HFFc6 (cell line): ENCODE data around the gene RAB4B. TPM values are rescaled to one million over a fixed set of nuclear protein-coding genes. Genes with fewer than 3 reads are reported as not detected.
"Not testable (repeated sequence)": the region's sequence is repeated elsewhere in the genome, so short reads cannot be mapped to it uniquely, and the experiment has no call there.

Source experiments
- DNase-seq: peaks from one replicate; pipeline ENCODE4 v3.0.0-alpha.2; 2018
- H3K27ac Mint-ChIP-seq: 2 replicates; pipeline ENCODE4 v1.8.0; 2020; ENCODE audit warnings: mild to moderate bottlenecking, mixed read lengths
- H3K27me3 Mint-ChIP-seq: 2 replicates; pipeline ENCODE4 v1.8.0; 2021; ENCODE audit warnings: mild to moderate bottlenecking, moderate library complexity, mixed read lengths; ENCODE audit not compliant: insufficient read depth
- H3K36me3 Mint-ChIP-seq: 2 replicates; pipeline ENCODE4 v1.8.0; 2021; ENCODE audit warnings: low read depth, mixed read lengths
- H3K4me1 Mint-ChIP-seq: 2 replicates; pipeline ENCODE4 v1.8.0; 2020; ENCODE audit warnings: low read depth, mixed read lengths
- H3K4me3 Mint-ChIP-seq: 2 replicates; pipeline ENCODE4 v1.8.0; 2020; ENCODE audit warnings: mild to moderate bottlenecking, moderate library complexity, mixed read lengths
- H3K9me3 Mint-ChIP-seq: 2 replicates; pipeline ENCODE4 v1.8.0; 2020; ENCODE audit warnings: mild to moderate bottlenecking, mixed read lengths
- total RNA-seq, 6 experiments: library from RNA; stranded (reverse); fragmentation: NEBNext Ultra II Directional; extraction: Animal tissue kit (Norgen Biotek cat#: 25700); gene quantifications; 2 replicates in 1 of 6; 3 replicates in 5 of 6; pipeline ENCODE4 v1.2.3, GENCODE V29; 2021
- TF ChIP-seq, protein P1 (sequence below): fragments of 200-600 bp; sonication (generic); IDR thresholded peaks from 2 replicates; pipeline ENCODE4 v1.5.0; 2021; ENCODE audit warnings: antibody characterized with exemption, mild to moderate bottlenecking

Gene RAB4B
- total RNA-seq, 6 experiments from 2014 or later, result 20.4 to 26.4 (median 22.0) TPM

DNA sequence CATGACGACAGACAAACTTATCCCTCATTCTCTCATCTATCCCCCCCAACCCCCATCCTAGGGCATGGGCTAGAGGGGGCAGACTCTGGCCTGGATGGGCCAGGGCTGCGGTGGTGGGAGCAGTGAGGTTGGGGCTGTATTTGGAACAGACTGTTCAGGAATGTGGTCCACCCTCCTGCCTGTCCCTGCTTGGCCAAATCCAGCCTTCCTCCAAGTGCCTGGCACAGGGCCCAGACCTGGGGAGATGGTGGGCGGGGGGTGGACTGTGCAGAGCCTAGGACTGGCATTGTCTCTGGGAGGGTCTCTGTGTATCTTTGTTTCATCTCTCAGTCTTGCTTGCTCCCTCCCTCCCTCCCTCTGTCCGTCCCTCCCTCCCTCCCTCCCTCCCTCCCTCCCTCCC, 35.1 kb downstream of the RAB4B start:
- no peak for DNase-seq
- TF ChIP-seq, protein P1, sequence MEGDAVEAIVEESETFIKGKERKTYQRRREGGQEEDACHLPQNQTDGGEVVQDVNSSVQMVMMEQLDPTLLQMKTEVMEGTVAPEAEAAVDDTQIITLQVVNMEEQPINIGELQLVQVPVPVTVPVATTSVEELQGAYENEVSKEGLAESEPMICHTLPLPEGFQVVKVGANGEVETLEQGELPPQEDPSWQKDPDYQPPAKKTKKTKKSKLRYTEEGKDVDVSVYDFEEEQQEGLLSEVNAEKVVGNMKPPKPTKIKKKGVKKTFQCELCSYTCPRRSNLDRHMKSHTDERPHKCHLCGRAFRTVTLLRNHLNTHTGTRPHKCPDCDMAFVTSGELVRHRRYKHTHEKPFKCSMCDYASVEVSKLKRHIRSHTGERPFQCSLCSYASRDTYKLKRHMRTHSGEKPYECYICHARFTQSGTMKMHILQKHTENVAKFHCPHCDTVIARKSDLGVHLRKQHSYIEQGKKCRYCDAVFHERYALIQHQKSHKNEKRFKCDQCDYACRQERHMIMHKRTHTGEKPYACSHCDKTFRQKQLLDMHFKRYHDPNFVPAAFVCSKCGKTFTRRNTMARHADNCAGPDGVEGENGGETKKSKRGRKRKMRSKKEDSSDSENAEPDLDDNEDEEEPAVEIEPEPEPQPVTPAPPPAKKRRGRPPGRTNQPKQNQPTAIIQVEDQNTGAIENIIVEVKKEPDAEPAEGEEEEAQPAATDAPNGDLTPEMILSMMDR, result no peak
- H3K36me3 Mint-ChIP-seq, result peaks cover 13% of the 10 kb centered on the region
- peaks cover 32% of the 10 kb centered on the region for H3K4me1 Mint-ChIP-seq
- H3K27ac Mint-ChIP-seq, result no peak overlapping the region; the same call in 1 of the 2 replicates
- peaks cover 6% of the 10 kb centered on the region for H3K27me3 Mint-ChIP-seq
- no peak overlapping the region for H3K4me3 Mint-ChIP-seq
- no peaks in the 10 kb centered on the region for H3K9me3 Mint-ChIP-seq

DNA sequence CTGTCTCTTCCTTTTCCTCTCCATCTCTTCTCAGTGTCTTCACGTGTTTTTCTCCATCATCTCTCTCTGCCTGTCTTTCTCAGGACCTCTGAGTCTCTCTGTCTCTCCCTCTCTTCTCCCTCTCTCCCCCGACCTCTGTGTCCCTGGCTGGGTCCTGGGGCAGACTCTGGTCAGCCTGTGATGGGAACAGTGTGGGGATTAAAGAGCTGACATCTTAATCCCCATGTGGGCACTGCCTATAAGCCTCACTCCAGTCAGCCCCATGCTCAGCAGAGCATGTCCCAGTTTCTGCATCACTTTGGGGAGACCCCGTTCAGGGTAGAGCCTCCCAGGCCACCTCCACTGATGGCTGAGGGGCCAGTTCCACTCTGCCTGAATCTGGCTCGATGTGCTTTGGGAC, 37.2 kb downstream of the RAB4B start:
- Mint-ChIP-seq H3K27me3 (peaks cover 4% of the 10 kb centered on the region), H3K4me3 (no peak overlapping the region), H3K4me1 (peaks cover 42% of the 10 kb centered on the region), H3K9me3 (no peaks in the 10 kb centered on the region), H3K27ac (no peak overlapping the region), H3K36me3 (peaks cover 5% of the 10 kb centered on the region)
- TF ChIP-seq, protein P1, result no peak
- DNase-seq, result no peak

DNA sequence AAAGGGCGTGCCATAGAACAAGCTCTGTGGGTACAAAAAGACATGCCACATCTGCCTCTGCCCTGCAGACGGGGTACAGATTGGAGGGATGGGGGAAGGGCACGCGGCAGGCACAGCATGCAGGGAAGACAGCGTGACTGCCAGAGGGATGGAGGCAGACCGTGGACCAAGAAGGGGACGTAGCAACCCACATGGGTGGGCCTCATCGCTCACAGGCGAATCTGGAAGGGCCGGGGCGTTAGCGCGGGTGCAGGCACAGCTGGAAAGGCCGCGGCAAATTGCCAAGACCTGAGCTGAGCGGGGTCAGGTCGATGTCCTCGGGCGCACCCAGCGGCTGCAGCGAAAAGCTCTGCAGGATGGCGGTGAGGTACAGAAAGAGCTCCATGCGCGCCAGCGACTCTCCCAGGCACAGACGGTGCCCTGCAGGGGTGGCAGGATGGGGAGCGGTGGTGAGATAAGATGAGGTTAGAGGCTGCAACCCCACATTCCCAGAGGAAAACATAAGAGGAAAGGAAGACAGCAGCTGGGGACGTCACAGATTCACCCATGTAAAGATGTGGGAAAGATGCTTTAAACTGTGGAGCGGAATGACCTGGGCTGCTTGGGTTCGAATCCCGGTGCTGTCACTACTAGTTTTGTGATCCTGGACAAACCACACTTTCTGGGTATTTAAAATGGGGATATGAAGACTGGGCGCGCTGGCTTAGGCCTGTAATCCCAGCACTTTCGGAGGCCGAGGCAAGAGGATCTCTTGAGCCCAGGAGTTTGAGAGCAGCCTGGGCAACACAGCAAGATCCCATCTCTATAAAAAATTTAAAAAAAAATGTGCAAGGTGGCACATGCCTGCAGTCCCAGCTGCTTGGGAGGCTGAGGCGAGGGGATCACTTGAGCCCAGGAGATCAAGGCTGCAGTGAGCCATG, 40.7 kb downstream of the RAB4B start:
- H3K4me3 Mint-ChIP-seq, result peak overlapping the region; percentile 78
- H3K27ac Mint-ChIP-seq, result peak overlapping the region; percentile 4; the same call in 1 of the 2 replicates
- peaks cover 30% of the 10 kb centered on the region for H3K4me1 Mint-ChIP-seq
- DNase-seq, result peak; percentile 45
- not testable (repeated sequence) for H3K27me3 Mint-ChIP-seq, H3K9me3 Mint-ChIP-seq, H3K36me3 Mint-ChIP-seq
- TF ChIP-seq, protein P1, result peak; percentile 56

DNA sequence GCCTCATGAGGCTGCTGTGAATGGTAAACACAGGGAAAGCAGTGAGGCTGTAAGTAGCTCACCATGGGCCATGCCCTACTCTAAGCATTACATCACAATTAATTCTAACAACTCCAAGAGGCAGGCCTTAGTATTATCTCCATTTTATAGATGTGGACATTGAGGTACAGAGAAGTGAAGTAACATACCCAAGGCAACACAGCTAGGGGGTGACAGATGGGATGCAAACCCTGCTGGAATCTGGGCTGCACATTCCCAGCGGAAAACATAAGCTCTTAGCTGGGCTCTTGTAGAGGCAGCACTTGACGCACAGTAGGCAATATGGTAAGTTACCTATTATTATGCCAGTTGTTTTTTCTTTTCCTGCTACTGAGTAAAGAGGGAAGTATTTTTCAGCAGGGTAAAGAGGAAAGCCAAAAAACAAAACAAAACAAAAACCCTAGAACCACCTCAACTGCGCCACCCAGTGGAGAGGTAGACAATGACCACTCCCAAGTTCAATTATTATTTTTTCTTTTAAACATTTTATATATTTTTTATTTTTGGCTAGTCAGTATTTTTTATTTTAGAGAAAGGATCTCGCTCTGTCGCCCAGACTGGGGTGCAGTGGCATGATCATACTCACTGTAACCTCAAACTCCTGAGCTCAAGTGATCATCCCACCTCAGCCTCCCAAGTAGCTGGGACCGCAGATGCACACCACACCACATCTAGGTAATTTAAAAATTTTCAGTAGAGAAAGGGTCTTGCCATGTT, 41.6 kb downstream of the RAB4B start:
- DNase-seq, H3K9me3 Mint-ChIP-seq, H3K4me3 Mint-ChIP-seq: not testable (repeated sequence)

DNA sequence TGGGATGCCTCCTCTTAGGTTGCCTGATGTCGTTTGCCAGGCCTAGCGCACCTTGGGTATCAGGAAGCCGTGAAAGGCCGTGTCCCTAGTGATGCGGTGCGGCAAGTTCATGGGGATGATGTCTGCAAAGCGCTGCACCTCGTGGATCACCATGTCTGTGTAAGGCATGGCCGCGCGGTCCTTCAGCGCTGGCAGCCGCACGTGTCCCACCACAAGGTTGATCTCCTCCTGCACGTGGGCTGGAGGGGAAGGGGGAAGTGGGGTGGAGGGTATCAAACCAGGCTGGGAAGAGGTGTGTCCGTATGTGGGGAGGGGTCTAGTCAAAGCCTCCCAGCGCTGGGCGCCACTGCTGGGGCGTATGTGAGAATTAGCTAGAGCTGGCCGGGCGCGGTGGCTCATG, 44.1 kb downstream of the RAB4B start:
- peaks cover 30% of the 10 kb centered on the region for H3K4me1 Mint-ChIP-seq
- H3K27me3 Mint-ChIP-seq, result no peaks in the 10 kb centered on the region
- no peak for DNase-seq
- TF ChIP-seq, protein P1, result no peak
- H3K9me3 Mint-ChIP-seq, result no peaks in the 10 kb centered on the region
- peaks cover 7% of the 10 kb centered on the region for H3K36me3 Mint-ChIP-seq
- H3K27ac Mint-ChIP-seq, result no peak overlapping the region
- H3K4me3 Mint-ChIP-seq, result no peak overlapping the region

More for the DNA sequence above, 41.6 kb downstream of the RAB4B start:
- not testable (repeated sequence) for H3K27ac Mint-ChIP-seq, H3K36me3 Mint-ChIP-seq, H3K27me3 Mint-ChIP-seq
- TF ChIP-seq, protein P1, result peak; percentile 92
- peaks cover 30% of the 10 kb centered on the region for H3K4me1 Mint-ChIP-seq

DNA sequence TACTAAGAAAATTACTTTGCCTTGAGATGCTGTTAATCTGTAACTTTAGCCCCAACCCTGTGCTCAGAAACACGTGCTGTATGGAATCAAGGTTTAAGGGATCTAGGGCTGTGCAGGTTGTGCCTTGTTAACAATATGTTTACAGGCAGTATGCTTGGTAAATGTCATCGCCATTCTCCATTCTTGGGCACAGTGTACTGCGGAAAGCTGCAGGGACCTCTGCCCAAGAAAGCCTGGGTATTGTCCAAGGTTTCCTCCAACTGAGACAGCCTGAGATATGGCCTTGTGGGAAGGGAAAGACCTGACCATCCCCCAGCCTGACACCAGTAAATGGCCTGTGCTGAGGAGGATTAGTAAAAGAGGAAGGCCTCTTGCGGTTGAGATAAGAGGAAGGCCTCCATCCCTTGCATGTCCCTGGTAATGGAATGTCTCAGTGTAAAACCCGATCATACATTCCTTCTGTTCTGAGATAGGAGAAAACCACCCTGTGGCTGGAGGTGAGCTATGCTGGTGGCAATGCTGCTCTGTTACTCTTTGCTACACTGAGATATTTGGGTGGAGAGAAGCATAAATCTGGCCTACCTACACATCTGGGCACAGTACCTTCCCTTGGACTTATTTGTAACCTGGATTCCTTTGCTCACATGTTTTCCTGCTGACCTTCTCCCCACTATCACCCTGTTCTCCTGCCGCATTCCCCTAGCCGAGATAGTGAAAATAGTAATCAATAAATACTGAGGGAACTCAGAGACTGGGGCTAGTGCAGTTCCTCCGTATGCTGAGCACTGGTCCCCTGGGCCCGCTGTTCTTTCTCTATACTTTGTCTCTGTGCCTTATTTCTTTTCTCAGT, 44.9 kb downstream of the RAB4B start:
- peaks cover 30% of the 10 kb centered on the region for H3K4me1 Mint-ChIP-seq
- not testable (repeated sequence) for H3K4me3 Mint-ChIP-seq, H3K27ac Mint-ChIP-seq, DNase-seq, H3K27me3 Mint-ChIP-seq, H3K9me3 Mint-ChIP-seq
- peaks cover 15% of the 10 kb centered on the region for H3K36me3 Mint-ChIP-seq

DNA sequence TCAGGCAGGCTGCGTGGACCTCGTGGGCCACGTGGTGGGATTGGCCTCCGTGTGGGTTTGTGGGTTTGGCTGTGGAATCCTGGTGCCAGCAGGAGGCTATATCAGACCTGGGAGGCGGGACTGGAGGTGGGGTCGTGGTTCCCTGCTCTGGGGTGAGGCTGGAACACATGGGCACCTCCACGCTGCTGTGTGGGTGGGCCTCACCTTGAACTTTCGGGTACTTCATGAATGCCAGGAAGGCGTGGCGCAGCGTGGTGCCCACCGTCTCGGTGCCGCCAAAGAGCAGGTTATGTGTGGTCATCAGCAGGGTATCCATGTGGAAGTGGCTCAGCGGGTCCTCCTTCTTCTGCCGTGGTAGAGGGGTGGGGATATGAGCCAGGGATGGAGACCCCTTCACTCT, 46.9 kb downstream of the RAB4B start:
- Mint-ChIP-seq H3K4me1 (peaks cover 12% of the 10 kb centered on the region), H3K36me3 (peaks cover 33% of the 10 kb centered on the region)
- H3K27ac Mint-ChIP-seq, H3K27me3 Mint-ChIP-seq, H3K4me3 Mint-ChIP-seq, H3K9me3 Mint-ChIP-seq, DNase-seq: not testable (repeated sequence)
